Activated CD8-positive, alpha-beta memory T cell treated with anti-CD3 and anti-CD28 coated beads, Interleukin-2, amount 10 ng/mL, durations not matched to agents 7 days and 5 days (primary cell): ENCODE data around the gene CUL4A. TPM values are rescaled to one million over a fixed set of nuclear protein-coding genes. Genes with fewer than 3 reads are reported as not detected.
A peak's percentile ranks its signal among the peaks of the same experiment; 100 is the strongest.
"Not testable (repeated sequence)": the region's sequence is repeated elsewhere in the genome, so short reads cannot be mapped to it uniquely, and the experiment has no call there.

ENCODE experiments used
- ATAC-seq: fragments of 150-1000 bp; cut with Tn5 transposase; one replicate; pipeline ENCODE4 v1.10.0; 2021; ENCODE audit warnings: moderate library complexity
- CTCF ChIA-PET: fragments of 350-600 bp; sonication (Branson Sonifier 250); formaldehyde crosslinking; loops from one replicate; lab custom pipeline; 2021; ENCODE audit warnings: antibody characterized with exemption; lab: Charles Lee
- DNase-seq: peaks from one replicate; pipeline ENCODE4 v3.0.0-alpha.2; 2020
- H3K27ac Mint-ChIP-seq: one replicate; pipeline ENCODE4 v1.8.0; 2021; ENCODE audit warnings: mild to moderate bottlenecking, mixed read lengths
- H3K27me3 Mint-ChIP-seq: one replicate; pipeline ENCODE4 v1.8.0; 2021; ENCODE audit warnings: mixed read lengths
- H3K36me3 Mint-ChIP-seq: one replicate; pipeline ENCODE4 v1.8.0; 2021; ENCODE audit warnings: mild to moderate bottlenecking, mixed read lengths
- H3K4me1 Mint-ChIP-seq: one replicate; pipeline ENCODE4 v1.8.0; 2021; ENCODE audit warnings: mixed read lengths
- H3K4me3 Mint-ChIP-seq: one replicate; pipeline ENCODE4 v1.8.0; 2021; ENCODE audit warnings: mild to moderate bottlenecking, moderate library complexity, mixed read lengths
- H3K9me3 Mint-ChIP-seq: one replicate; pipeline ENCODE4 v1.8.0; 2022; ENCODE audit warnings: low read depth, mixed read lengths
- total RNA-seq, 2 experiments: library from RNA; stranded (reverse); gene quantifications; one replicate each; pipeline ENCODE4 v1.2.3, GENCODE V29; 2021

Gene CUL4A
- total RNA-seq = 10 to 100 TPM; 73.8 to 76.0 TPM

DNA sequence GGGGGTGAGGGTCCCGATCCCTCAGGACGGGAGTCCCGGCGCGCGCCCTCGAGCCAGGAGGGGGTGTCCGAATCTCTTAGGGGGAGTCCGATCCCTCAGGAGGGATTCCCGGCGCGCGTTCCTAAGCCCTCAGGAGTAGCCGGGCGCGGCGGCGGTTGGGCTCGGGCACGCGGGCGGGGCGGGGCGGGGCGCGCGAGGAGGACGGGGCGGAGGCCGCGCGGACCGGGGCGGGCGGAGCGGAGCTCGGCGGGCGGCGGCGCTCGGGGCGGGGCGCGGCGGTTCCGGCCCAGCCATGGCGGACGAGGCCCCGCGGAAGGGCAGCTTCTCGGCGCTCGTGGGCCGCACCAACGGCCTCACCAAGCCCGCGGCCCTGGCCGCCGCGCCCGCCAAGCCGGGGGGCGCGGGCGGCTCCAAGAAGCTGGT lies at the start of gene CUL4A:
Gene CUL4A (plus strand): TSS at position 278 of the 423 bp plus-strand sequence. CDS start 15 bp downstream, at position 293.
- Mint-ChIP-seq H3K27ac (peak within 1 kb of the TSS; percentile 88), H3K27me3 (no peaks in the 10 kb centered on the region), H3K4me3 (peak within 1 kb of the TSS; percentile 81), H3K9me3 (no peaks in the 10 kb centered on the region), H3K36me3 (peaks cover 36% of the 10 kb centered on the region), H3K4me1 (peaks cover 68% of the 10 kb centered on the region)
- ATAC-seq (peak; percentile 65), DNase-seq (peak; percentile 82)
- CTCF ChIA-PET = interaction anchor here (0.8 to 2.7 kb wide), 8 partner anchors 9 to 377 kb away, joined by 3 to 18 read pairs (median 4); partner anchors contain the start of genes LAMP1 and TFDP1

DNA sequence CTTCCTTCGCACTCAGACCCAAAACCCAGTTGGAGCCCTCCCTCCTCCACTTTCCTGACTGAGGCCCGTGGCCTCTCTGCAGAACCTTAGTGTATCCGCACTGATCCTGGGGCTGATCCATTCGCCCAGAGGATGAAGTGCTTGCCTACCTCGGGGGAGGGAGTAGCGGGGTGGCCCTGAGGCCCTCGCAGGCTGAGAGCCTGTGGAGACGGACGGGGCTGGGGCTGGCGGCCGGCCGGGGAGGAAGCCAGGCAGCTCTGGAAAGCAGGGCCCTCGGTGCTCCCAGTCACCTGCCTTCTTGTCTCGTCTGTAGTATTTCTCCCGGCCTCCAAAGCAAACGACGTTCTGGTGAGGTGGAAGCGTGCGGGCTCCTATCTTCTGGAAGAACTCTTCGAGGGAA lies 49.7 kb upstream of the CUL4A start:
- Mint-ChIP-seq H3K36me3 (peaks cover 6% of the 10 kb centered on the region), H3K4me3 (no peak overlapping the region), H3K4me1 (peaks cover 29% of the 10 kb centered on the region), H3K9me3 (peaks cover 7% of the 10 kb centered on the region), H3K27ac (no peak overlapping the region), H3K27me3 (peaks cover 17% of the 10 kb centered on the region)
- CTCF ChIA-PET = no interaction called here
- ATAC-seq (no peak), DNase-seq (no peak)

DNA sequence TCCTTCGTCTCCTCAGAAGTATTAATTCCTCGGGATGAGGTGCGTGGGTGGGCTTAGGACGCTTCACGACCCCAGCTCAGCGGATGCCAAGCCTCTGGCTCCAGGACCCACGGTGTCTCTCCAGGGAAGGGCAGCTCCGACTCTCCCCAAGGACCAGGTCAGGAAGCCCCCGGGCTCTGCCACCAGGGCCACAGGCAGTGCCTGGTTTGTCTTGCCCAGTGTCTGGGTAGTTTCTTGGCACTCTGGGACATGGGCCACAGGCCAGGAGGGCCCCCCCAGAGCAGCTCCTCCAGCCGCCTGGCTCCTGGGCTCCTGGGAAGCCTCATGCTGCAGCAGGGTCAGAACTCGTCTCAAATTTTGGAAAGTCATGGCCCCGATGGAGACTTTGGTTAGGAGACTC lies 48.4 kb upstream of the CUL4A start:
- Mint-ChIP-seq H3K27ac (peak overlapping the region; percentile 84), H3K4me1 (peaks cover 32% of the 10 kb centered on the region), H3K27me3 (peaks cover 8% of the 10 kb centered on the region), H3K36me3 (no peaks in the 10 kb centered on the region), H3K4me3 (peak overlapping the region; percentile 50), H3K9me3 (no peaks in the 10 kb centered on the region)
- DNase-seq (no peak), ATAC-seq (peak; percentile 27)
- CTCF ChIA-PET = no interaction called here

DNA sequence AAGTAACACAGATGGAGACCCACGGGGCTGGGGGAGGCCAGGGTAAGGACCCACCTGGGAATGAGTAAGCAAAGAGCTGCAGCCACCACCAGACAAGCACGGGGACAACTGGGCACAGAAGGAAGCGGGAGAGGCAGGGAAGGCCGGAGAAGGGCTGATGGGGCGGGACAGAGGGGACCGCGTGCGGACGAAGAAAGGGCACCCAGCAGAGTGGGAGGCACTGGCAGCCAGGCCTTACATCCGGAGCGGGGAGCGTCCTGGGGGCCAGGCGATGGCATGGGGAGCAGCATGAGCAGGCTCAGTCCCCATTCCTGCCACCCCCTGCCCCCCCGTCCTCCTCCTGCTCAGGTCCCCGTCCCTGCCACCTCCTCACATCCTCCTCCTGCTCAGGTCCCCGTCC lies 48.0 kb upstream of the CUL4A start:
- Mint-ChIP-seq H3K9me3 (no peaks in the 10 kb centered on the region), H3K27me3 (peaks cover 5% of the 10 kb centered on the region), H3K36me3 (no peaks in the 10 kb centered on the region), H3K27ac (peak overlapping the region; percentile 84), H3K4me1 (peaks cover 36% of the 10 kb centered on the region), H3K4me3 (peak overlapping the region; percentile 50)
- ATAC-seq (peak; percentile 52), DNase-seq (no peak)
- CTCF ChIA-PET = no interaction called here

DNA sequence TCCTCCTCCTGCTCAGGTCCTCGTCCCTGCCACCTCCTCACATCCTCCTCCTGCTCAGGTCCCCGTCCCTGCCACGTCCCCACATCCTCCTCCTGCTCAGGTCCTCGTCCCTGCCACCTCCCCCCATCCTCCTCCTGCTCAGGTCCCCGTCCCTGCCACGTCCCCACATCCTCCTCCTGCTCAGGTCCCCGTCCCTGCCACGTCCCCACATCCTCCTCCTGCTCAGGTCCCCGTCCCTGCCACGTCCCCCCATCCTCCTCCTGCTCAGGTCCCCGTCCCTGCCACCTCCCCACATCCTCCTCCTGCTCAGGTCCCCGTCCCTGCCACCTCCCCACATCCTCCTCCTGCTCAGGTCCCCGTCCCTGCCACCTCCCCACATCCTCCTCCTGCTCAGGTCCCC lies 47.4 kb upstream of the CUL4A start:
- H3K27ac Mint-ChIP-seq, CTCF ChIA-PET, H3K36me3 Mint-ChIP-seq, ATAC-seq, H3K9me3 Mint-ChIP-seq, H3K27me3 Mint-ChIP-seq, H3K4me3 Mint-ChIP-seq, DNase-seq: not testable (repeated sequence)
- peaks cover 38% of the 10 kb centered on the region for H3K4me1 Mint-ChIP-seq

DNA sequence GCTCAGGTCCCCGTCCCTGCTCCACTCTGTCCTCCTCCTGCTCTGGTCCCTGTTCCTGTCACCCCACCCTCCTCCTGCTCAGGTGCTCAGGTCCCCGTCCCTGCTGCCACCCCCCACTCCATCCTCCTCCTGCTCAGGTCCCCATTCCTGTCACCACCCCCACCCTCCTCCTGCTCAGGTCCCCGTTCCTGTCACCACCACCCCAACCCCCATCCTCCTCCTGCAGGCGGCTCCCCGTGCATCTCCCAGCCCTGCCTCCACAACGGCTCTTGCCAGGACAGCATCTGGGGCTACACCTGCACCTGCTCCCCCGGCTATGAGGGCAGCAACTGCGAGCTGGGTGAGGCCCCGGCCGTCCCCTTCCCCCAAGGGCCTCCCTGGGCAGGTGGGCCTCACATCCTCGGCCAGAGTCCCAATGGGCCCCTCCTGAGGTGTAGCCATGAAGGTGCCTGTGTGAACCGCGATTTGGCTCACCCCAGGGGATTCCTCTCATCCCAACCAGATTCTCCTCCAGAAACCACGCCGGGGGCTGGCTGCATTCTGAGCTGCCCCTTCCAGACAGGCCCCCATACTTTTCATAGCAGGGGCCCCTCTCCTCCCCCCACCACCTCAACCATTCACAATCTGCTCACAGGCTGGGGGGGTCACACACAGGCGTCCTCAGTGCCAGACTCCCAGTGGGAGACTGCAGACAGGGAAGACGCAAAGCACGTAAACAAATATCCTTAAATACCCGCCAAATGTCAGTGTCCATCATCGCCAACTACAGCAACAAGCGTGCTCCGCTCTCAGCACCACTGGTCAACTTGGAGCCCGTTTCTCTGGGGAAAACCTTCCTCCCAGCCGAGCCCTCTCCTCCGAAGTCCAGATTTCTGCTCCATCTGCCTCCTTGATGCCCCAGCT lies 46.4 kb upstream of the CUL4A start:
- CTCF ChIA-PET = no interaction called here
- ATAC-seq = peak; percentile 63
- H3K36me3 Mint-ChIP-seq = no peaks in the 10 kb centered on the region
- peak overlapping the region; percentile 46 for H3K27ac Mint-ChIP-seq
- H3K27me3 Mint-ChIP-seq = peaks cover 3% of the 10 kb centered on the region
- no peak for DNase-seq
- H3K4me3 Mint-ChIP-seq = no peak overlapping the region
- no peaks in the 10 kb centered on the region for H3K9me3 Mint-ChIP-seq
- H3K4me1 Mint-ChIP-seq = peaks cover 38% of the 10 kb centered on the region

DNA sequence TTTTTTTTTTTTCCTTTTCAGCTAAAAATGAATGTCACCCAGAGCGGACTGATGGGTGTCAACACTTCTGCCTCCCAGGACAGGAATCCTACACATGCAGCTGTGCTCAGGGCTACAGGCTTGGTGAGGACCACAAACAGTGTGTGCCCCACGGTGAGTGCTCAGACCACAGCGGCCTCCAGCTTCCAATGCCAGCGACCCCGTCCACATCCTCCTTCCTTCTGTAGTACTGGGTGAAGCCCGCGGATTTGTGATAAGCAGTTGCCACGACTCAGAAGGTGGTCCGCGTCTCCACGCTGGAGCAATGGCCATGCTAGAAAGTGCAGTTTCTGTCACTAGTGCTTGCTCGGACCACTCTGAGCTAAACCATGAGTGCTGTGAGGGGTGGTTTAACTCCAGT lies 44.9 kb upstream of the CUL4A start:
- CTCF ChIA-PET = interaction anchor here (0.6 to 1.4 kb wide), 2 partner anchors 10 to 323 kb away, joined by 3 read pairs; no protein-coding TSS in a partner anchor
- Mint-ChIP-seq H3K36me3 (peaks cover 8% of the 10 kb centered on the region), H3K27ac (no peak overlapping the region), H3K4me1 (peaks cover 38% of the 10 kb centered on the region), H3K4me3 (no peak overlapping the region), H3K9me3 (no peaks in the 10 kb centered on the region), H3K27me3 (peaks cover 3% of the 10 kb centered on the region)
- no peak for DNase-seq
- ATAC-seq = no peak

DNA sequence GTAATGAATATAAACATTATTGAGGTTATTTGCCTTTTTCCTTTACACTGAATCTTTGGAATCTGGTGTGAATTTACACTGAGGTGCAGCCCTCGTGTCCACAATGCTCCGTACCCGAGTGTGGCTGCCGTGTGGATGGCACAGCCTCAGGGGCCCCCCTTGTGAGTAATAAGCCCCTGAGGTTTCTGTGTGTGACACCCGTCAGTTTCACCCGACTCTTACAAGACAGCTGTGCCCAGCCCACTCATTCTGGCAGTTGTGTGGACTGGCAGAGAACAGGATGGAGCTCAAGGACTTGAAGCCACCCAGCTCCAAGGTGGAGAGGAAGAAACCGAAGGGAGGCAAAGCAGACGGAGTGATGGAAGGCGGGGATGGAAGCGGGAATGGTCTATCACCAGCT lies 43.1 kb upstream of the CUL4A start:
- no peak overlapping the region for H3K4me3 Mint-ChIP-seq
- H3K36me3 Mint-ChIP-seq = peaks cover 12% of the 10 kb centered on the region
- CTCF ChIA-PET = no interaction called here
- H3K9me3 Mint-ChIP-seq = no peaks in the 10 kb centered on the region
- peaks cover 29% of the 10 kb centered on the region for H3K4me1 Mint-ChIP-seq
- no peak for ATAC-seq
- H3K27ac Mint-ChIP-seq = no peak overlapping the region
- H3K27me3 Mint-ChIP-seq = no peaks in the 10 kb centered on the region
- no peak for DNase-seq

DNA sequence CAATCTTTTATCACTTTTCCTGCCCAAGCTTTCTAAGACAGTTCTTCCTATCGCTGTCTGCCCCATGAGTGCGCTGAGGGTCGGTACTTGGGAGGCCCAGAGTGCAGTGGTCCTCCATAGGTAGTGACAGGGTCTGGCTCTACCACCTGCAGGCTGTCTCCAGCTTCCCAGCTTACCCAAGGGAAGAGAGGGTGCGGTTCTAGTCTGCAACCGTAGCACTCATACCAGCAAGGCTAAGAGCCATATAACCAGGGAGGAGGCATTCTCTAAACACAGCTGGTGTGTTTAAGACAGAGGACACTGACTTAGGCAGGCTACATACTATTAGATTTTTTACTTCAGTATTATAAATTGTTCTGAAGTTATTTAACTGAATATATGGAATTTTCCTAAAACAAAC lies 42.7 kb upstream of the CUL4A start:
- CTCF ChIA-PET = no interaction called here
- Mint-ChIP-seq H3K27ac (no peak overlapping the region), H3K4me3 (no peak overlapping the region), H3K4me1 (peaks cover 25% of the 10 kb centered on the region), H3K27me3 (no peaks in the 10 kb centered on the region), H3K36me3 (peaks cover 14% of the 10 kb centered on the region), H3K9me3 (no peaks in the 10 kb centered on the region)
- DNase-seq (no peak), ATAC-seq (no peak)

DNA sequence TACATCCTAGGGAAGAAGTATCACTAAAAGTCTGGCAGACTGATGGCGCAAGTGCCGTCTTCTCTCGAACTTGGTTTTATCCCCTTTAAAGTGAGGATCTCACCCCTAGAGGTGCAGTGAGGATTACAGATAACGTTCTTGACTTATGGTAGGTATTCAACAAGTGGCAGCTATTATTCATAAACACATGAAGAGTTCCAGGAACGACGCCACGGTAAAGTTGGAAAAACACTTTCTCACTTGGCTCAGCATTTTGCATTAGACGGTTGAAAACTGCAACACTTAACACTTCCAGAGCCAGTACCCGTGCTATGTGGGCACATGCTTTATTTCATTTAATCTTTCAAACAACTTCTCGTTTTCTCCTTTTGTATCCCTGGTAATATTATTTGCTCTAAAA lies 42.3 kb upstream of the CUL4A start:
- Mint-ChIP-seq H3K4me1 (peaks cover 25% of the 10 kb centered on the region), H3K36me3 (peaks cover 14% of the 10 kb centered on the region), H3K27ac (no peak overlapping the region), H3K9me3 (no peaks in the 10 kb centered on the region), H3K27me3 (no peaks in the 10 kb centered on the region), H3K4me3 (no peak overlapping the region)
- CTCF ChIA-PET = no interaction called here
- ATAC-seq = no peak
- DNase-seq = no peak

DNA sequence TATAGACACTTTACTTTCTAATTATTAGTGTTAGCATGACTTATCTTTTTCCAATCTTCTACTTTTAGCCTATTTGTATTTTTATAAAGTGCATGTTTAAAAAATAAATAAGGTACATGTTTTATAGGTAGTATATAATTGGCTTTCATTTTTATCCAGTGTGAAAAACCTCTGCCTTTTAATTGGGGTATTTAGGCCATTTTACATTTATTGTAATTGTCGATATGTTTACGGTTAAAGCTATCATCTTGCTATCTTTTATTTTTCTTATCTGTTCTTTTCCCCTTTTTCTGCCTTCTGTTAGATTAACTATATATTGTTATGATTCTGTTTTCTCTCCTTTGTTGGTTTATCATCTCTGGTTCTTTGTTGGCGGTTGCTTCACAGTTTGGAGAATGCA lies 41.8 kb upstream of the CUL4A start:
- DNase-seq = no peak
- H3K27me3 Mint-ChIP-seq = no peaks in the 10 kb centered on the region
- H3K4me1 Mint-ChIP-seq = peaks cover 25% of the 10 kb centered on the region
- H3K9me3 Mint-ChIP-seq = no peaks in the 10 kb centered on the region
- ATAC-seq = no peak
- no peak overlapping the region for H3K27ac Mint-ChIP-seq
- H3K36me3 Mint-ChIP-seq = peaks cover 14% of the 10 kb centered on the region
- no peak overlapping the region for H3K4me3 Mint-ChIP-seq
- CTCF ChIA-PET = no interaction called here

DNA sequence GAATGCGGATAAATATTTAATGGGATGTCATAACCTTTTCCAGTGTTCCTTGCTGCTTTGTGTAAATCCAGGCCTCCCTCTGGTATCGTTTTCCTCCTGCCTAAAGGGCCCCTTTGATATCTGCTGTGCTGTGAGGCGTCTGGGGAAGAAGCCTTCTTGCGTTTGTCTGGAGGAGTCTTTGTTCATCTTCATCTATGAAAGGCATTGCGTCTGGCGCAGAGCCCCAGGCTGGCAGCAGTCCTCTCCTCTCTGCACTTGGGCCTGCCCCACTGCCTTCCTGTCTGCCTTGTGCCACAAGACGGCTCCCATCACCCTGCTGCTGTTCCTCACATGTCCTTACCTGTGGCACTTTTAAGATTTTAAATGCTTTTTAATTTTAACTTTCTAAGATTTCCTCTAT lies 41.2 kb upstream of the CUL4A start:
- DNase-seq (no peak), ATAC-seq (no peak)
- H3K36me3 Mint-ChIP-seq = peaks cover 14% of the 10 kb centered on the region
- no peak overlapping the region for H3K4me3 Mint-ChIP-seq
- peaks cover 19% of the 10 kb centered on the region for H3K4me1 Mint-ChIP-seq
- no peaks in the 10 kb centered on the region for H3K27me3 Mint-ChIP-seq
- H3K27ac Mint-ChIP-seq = no peak overlapping the region
- H3K9me3 Mint-ChIP-seq = no peaks in the 10 kb centered on the region
- CTCF ChIA-PET = no interaction called here

DNA sequence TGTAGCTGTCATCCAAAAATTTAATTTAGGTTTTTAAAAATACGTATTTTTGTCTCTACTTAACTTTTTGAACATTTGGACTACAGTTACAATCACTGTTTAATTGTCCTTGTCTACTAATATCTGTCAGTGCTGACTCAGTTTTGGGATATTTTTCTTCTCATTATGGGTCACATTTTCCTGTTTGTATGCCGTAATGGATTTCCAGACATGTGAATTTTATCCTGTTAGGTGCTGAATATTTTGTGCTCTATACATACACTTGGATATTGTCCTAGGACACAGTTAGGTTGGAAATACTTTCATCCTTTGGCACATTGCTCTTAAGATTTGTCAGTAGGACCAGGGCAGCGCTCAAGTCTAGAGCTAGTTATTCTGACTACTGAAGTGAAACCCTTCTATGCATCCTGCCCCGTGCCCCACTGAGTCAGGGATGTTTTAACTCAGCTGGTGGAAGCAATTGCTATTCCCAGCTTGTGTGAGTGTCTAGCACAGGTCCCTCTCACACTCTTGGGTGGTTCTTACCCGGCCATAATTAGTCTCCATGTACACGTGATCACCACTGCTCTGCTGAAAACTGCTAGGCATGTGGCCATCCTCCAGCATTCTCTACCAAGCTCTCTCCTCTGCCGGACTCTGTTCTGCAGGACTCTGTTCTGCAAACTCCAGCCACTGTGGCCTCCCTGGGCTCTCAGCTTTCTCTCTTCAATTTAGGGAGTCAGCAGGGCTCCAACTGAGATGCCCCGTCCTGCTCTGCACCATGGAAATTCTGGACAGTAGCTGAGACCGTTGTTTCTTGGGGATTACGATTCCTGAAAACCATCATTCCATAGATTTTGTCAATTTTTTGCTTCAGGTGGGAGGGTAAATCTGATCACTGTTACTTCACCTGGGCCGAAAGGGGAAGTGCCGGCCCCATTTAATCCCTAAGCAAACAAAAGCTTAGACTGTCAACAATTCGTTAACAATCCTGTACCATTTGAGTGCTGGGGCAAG lies 39.8 kb upstream of the CUL4A start:
- no peaks in the 10 kb centered on the region for H3K9me3 Mint-ChIP-seq
- no peak overlapping the region for H3K27ac Mint-ChIP-seq
- H3K4me1 Mint-ChIP-seq = peaks cover 12% of the 10 kb centered on the region
- no peaks in the 10 kb centered on the region for H3K27me3 Mint-ChIP-seq
- no peak for DNase-seq
- no peak overlapping the region for H3K4me3 Mint-ChIP-seq
- CTCF ChIA-PET = no interaction called here
- ATAC-seq = no peak
- H3K36me3 Mint-ChIP-seq = peaks cover 16% of the 10 kb centered on the region
